Keratinocyte (primary cell): ENCODE data around the gene MARCHF2. TPM values are rescaled to one million over a fixed set of nuclear protein-coding genes. Genes with fewer than 3 reads are reported as not detected.

Source experiments
- DNase-seq: peaks from one replicate; pipeline ENCODE4 v3.0.0-alpha.2; 2011; ENCODE audit warnings: low read depth, missing footprints, low spot score
- FAIRE-seq: peaks from 2 replicates; lab custom pipeline; 2011; peaks lifted over from hg19 to GRCh38; lab: Jason Lieb, UNC
- H2AFZ ChIP-seq: 2 replicates; pipeline ENCODE4 v1.6.0; 2012; ENCODE audit warnings: low read length, control low read depth, inconsistent platforms; ENCODE audit not compliant: control insufficient read depth
- H3K27ac ChIP-seq: 2 replicates; pipeline ENCODE4 v1.5.1; 2011; ENCODE audit warnings: low read length; ENCODE audit not compliant: control insufficient read depth, insufficient read depth
- H3K27me3 ChIP-seq: 3 replicates; pipeline ENCODE4 v1.6.0; 2011; ENCODE audit warnings: low read length; ENCODE audit not compliant: control insufficient read depth, insufficient read depth; ENCODE audit errors: extremely low read depth
- H3K36me3 ChIP-seq, 2 experiments: 2 replicates in 1 of 2; 3 replicates in 1 of 2; pipeline ENCODE4 v1.5.1; 2011; ENCODE audit warnings: low read length in 2 of 2, mild to moderate bottlenecking in 1 of 2; ENCODE audit not compliant: control insufficient read depth in 2 of 2, insufficient read depth in 2 of 2; ENCODE audit errors: extremely low read depth in 1 of 2
- H3K4me1 ChIP-seq: 3 replicates; pipeline ENCODE4 v1.5.1; 2011; ENCODE audit warnings: low read length; ENCODE audit not compliant: control insufficient read depth, insufficient read depth; ENCODE audit errors: extremely low read depth
- H3K4me2 ChIP-seq: 3 replicates; pipeline ENCODE4 v1.6.0; 2011; ENCODE audit warnings: low read depth, low read length; ENCODE audit not compliant: control insufficient read depth, insufficient read depth; ENCODE audit errors: extremely low read depth
- H3K4me3 ChIP-seq, 3 experiments: fragments of 200-600 bp in 1 of 3; sonication (generic) in 1 of 3; 2 replicates in 2 of 3; 3 replicates in 1 of 3; pipeline ENCODE4 v1.5.1; 2011 to 2016; ENCODE audit warnings: low read length in 3 of 3, mild to moderate bottlenecking in 3 of 3, control low read depth in 2 of 3, inconsistent platforms in 1 of 3, low read depth in 1 of 3, mixed read lengths in 1 of 3, mixed run types in 1 of 3, moderate library complexity in 1 of 3; ENCODE audit not compliant: control insufficient read depth in 2 of 3, insufficient read depth in 2 of 3; ENCODE audit errors: extremely low read depth in 1 of 3
- H3K79me2 ChIP-seq: 2 replicates; pipeline ENCODE4 v1.6.0; 2012; ENCODE audit warnings: low read length; ENCODE audit not compliant: control insufficient read depth, insufficient read depth
- H3K9ac ChIP-seq: 3 replicates; pipeline ENCODE4 v1.6.0; 2011; ENCODE audit warnings: low read length; ENCODE audit not compliant: control insufficient read depth, insufficient read depth; ENCODE audit errors: extremely low read depth
- H3K9me1 ChIP-seq: 3 replicates; pipeline ENCODE4 v1.6.0; 2011; ENCODE audit warnings: low read length; ENCODE audit not compliant: control insufficient read depth, insufficient read depth; ENCODE audit errors: extremely low read depth
- H3K9me3 ChIP-seq: 2 replicates; pipeline ENCODE4 v1.5.1; 2012; ENCODE audit warnings: low read depth, low read length; ENCODE audit not compliant: control insufficient read depth
- H4K20me1 ChIP-seq: 3 replicates; pipeline ENCODE4 v1.6.0; 2011; ENCODE audit warnings: low read length; ENCODE audit not compliant: control insufficient read depth, insufficient read depth; ENCODE audit errors: extremely low read depth
- CTCF ChIP-seq, 3 experiments: IDR thresholded peaks in 1 of 3; conservative IDR thresholded peaks in 1 of 3; optimal IDR thresholded peaks in 1 of 3; 2 replicates in 2 of 3; 3 replicates in 1 of 3; pipeline versions ENCODE3 to v1.5.1; 2011; ENCODE audit warnings: low read length in 3 of 3, mild to moderate bottlenecking in 3 of 3, moderate library complexity in 2 of 3, control low read depth in 1 of 3, inconsistent platforms in 1 of 3; ENCODE audit not compliant: insufficient read depth in 2 of 3; ENCODE audit errors: extremely low read depth in 1 of 3
- EZH2 ChIP-seq: IDR thresholded peaks from one replicate; pipeline ENCODE4 v1.6.1; 2012; ENCODE audit warnings: inconsistent platforms, mild to moderate bottlenecking, low read length, moderate library complexity
- dilution Hi-C: fragments of 300-500 bp; cut with MboI; formaldehyde crosslinking; loops from one replicate; pipeline ENCODE4 v1.7.0; 2020; ENCODE audit warnings: low sequenced_read_pairs; ENCODE audit not compliant: extremely low pct_ligation_motif_present
- polyA plus RNA-seq, 5 experiments: library from polyadenylated mRNA; depleted of rRNA in 3 of 5; stranded (reverse) in 3 of 5; stranded (forward) in 1 of 5; unstranded in 1 of 5; fragments of >200 nt; gene quantifications; 1 replicate in 1 of 5; 2 replicates in 3 of 5; 3 replicates in 1 of 5; pipeline versions ENCODE4 v1.2.1 to v1.2.3, GENCODE V29; 2011 to 2012; ENCODE audit warnings: missing spikeins in 2 of 5, low read depth in 1 of 5, low replicate concordance in 1 of 5

MARCHF2 gene
- polyA plus RNA-seq, 1 donor (not counting 4 experiments of a cell fraction or from before 2014, with no cell fraction given), result 13.7 TPM

- TF ChIP-seq CTCF (optimal IDR thresholded peaks at IDR 0.05 in 1 of 3, IDR thresholded peaks at IDR 0.05 in 1 of 3, conservative IDR thresholded peaks at IDR 0.05 in 1 of 3; ENCODE audit: extremely low read depth in 1 of 3, insufficient read depth in 2 of 3, low read length in 3 of 3) (no peak), EZH2 (no peak)
- H3K27ac ChIP-seq, result peak overlapping the region; percentile 15
- H3K9ac ChIP-seq, result no peak overlapping the region
- DNase-seq (no peak), FAIRE-seq (no peak)
- no peaks in the 10 kb centered on the region for H3K27me3 ChIP-seq
- H3K36me3 ChIP-seq, result peaks cover 29 to 30% of the 10 kb centered on the region in 2 experiments
- dilution Hi-C loops, result no loop called here
- H3K79me2 ChIP-seq, result peaks cover 59% of the 10 kb centered on the region
- peaks cover 18% of the 10 kb centered on the region for H3K4me1 ChIP-seq
- peak overlapping the region; percentile 17 for H3K4me2 ChIP-seq
- peaks cover 27% of the 10 kb centered on the region for H4K20me1 ChIP-seq
- H3K4me3 ChIP-seq, result no peak overlapping the region
- peaks cover 4% of the 10 kb centered on the region for H3K9me1 ChIP-seq
- no peaks in the 10 kb centered on the region for H3K9me3 ChIP-seq
- no peak overlapping the region for H2AFZ ChIP-seq
These were observed 68.1 kb downstream of the MARCHF2 start for GRCh38 chr19:8481201-8481600.

DNA sequence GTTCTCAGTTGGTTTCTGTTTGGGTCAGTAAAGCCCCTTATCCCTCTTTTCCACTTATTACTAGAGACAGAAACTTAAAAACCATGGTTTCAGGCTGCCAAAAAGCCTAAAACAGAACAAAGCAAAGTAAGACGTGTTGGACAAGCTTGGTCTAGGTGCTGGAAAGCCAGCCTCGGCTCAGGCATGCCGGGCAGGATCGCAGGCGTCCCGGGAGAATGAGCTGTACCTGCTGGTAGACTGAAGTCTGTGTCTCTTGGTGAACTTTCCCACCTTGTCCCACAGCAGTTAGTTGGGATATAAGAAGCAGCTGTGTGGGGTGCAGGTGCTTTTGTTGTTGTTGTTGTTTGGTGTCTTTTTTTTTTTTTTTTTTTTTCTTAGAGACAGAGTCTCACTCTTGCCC lies 68.5 kb downstream of the MARCHF2 start:
- FAIRE-seq, result peak; percentile 74
- H3K36me3 ChIP-seq, result peaks cover 30 to 33% of the 10 kb centered on the region in 2 experiments
- H3K27ac ChIP-seq, result peak overlapping the region; percentile 10
- H4K20me1 ChIP-seq, result peaks cover 23% of the 10 kb centered on the region
- no peak for TF ChIP-seq CTCF (optimal IDR thresholded peaks at IDR 0.05 in 1 of 3, IDR thresholded peaks at IDR 0.05 in 1 of 3, conservative IDR thresholded peaks at IDR 0.05 in 1 of 3; ENCODE audit: extremely low read depth in 1 of 3, insufficient read depth in 2 of 3, low read length in 3 of 3)
- no peak for TF ChIP-seq EZH2
- no peak overlapping the region for H3K4me3 ChIP-seq
- H3K4me1 ChIP-seq, result peaks cover 18% of the 10 kb centered on the region
- H3K4me2 ChIP-seq, result peak overlapping the region; percentile 17
- no peak for DNase-seq
- dilution Hi-C loops, result no loop called here
- peak overlapping the region; percentile 13 for H3K9ac ChIP-seq
- H3K9me3 ChIP-seq, result no peaks in the 10 kb centered on the region
- H2AFZ ChIP-seq, result no peak overlapping the region
- peaks cover 4% of the 10 kb centered on the region for H3K9me1 ChIP-seq
- H3K79me2 ChIP-seq, result peaks cover 55% of the 10 kb centered on the region
- H3K27me3 ChIP-seq, result no peaks in the 10 kb centered on the region
